Measurements from ENCODE around the gene TMEM132A. TPM values are rescaled to one million over a fixed set of nuclear protein-coding genes. Genes with fewer than 3 reads are reported as not detected.

Gene TMEM132A
- total and polyA plus RNA-seq, 2 of the 13 experiments (the other 11 are each of a cell fraction or from before 2014, with no cell fraction given): 11.1 to 32.9 TPM

- no peak for TF ChIP-seq ZNF318 (CRISPR knock-in tag; IDR thresholded peaks at IDR 0.05)
- TF ChIP-seq ZNF337 (CRISPR knock-in tag; IDR thresholded peaks at IDR 0.05; ENCODE audit: borderline replicate concordance, low read depth): no peak; the same call in 1 of the 2 replicates
- TF ChIP-seq ATF5 (CRISPR knock-in tag; IDR thresholded peaks at IDR 0.05; ENCODE audit: low read depth): no peak
- TF ChIP-seq ZNF562 (CRISPR knock-in tag; IDR thresholded peaks at IDR 0.05; ENCODE audit: borderline replicate concordance): no peak
- TF ChIP-seq JUN (CRISPR knock-in tag; IDR thresholded peaks at IDR 0.05): no peak
- no peak for TF ChIP-seq ATF1 (CRISPR knock-in tag; IDR thresholded peaks at IDR 0.05)
- no peak for TF ChIP-seq ZNF350 (CRISPR knock-in tag; IDR thresholded peaks at IDR 0.05; ENCODE audit: borderline replicate concordance, low read depth)
- no peak for TF ChIP-seq STAT6 (CRISPR knock-in tag; IDR thresholded peaks at IDR 0.05; ENCODE audit: borderline replicate concordance)
- no peak for TF ChIP-seq ZBTB1 (CRISPR knock-in tag; IDR thresholded peaks at IDR 0.05; ENCODE audit: borderline replicate concordance)
- TF ChIP-seq ZNF383 (CRISPR knock-in tag; IDR thresholded peaks at IDR 0.05; ENCODE audit: borderline replicate concordance): no peak
- TF ChIP-seq ZNF629 (CRISPR knock-in tag; conservative IDR thresholded peaks at IDR 0.05): no peak
- TF ChIP-seq FOXK2 (IDR thresholded peaks at IDR 0.05): no peak
Measured at GRCh38 chr11:60924110-60924905, at the start of gene TMEM132A (continued).
